HepG2 (cell line): ENCODE measurements around the gene TRIO. TPM values are rescaled to one million over a fixed set of nuclear protein-coding genes. Genes with fewer than 3 reads are reported as not detected.

Source experiments
- ATAC-seq: fragments of 200-7000 bp; cut with Tn5 transposase; 3 replicates; pipeline ENCODE4 v1.9.1; 2020; ENCODE audit warnings: mild to moderate bottlenecking, moderate library complexity
- BruUV-seq: library from RNA; stranded (reverse); fragments of 400-500 nt; replicated peaks from 2 replicates; lab custom pipeline; 2021; lab: Mats Ljungman, UMichigan
- CTCF ChIA-PET: fragments of 300-600 bp; formaldehyde crosslinking; extraction: SDS; loops from one replicate; lab custom pipeline; 2021; ENCODE audit warnings: low total read pairs, inconsistent platforms, low intra/inter-chr PET ratio; lab: Yijun Ruan, JAX
- POLR2A ChIA-PET: fragments of 350-600 bp; sonication (Branson Sonifier 250); formaldehyde crosslinking; loops from one replicate; lab custom pipeline; 2020; ENCODE audit warnings: antibody characterized with exemption, inconsistent platforms; lab: Yijun Ruan, JAX
- DNase-seq: peaks from one replicate; pipeline ENCODE4 v3.0.0-alpha.2; 2015; ENCODE audit warnings: low spot score
- FAIRE-seq: peaks from 3 replicates; lab custom pipeline; 2011; peaks lifted over from hg19 to GRCh38; lab: Jason Lieb, UNC
- H2AFZ ChIP-seq: one replicate; pipeline ENCODE4 v1.6.1; 2011; ENCODE audit warnings: low read length, inconsistent platforms
- H3K27ac ChIP-seq: fragments of 300-600 bp; 3 replicates; pipeline ENCODE4 v1.8.0; 2011; ENCODE audit warnings: mixed run types, mild to moderate bottlenecking, mixed read lengths, low read length, inconsistent platforms; ENCODE audit not compliant: insufficient read depth; ENCODE audit errors: extremely low read length
- H3K27me3 ChIP-seq, 2 experiments: fragments of 200-600 bp in 1 of 2; 2 replicates in 1 of 2; 3 replicates in 1 of 2; pipeline versions ENCODE4 v1.6.0 to v1.8.0; 2011; ENCODE audit warnings: low read length in 2 of 2, mild to moderate bottlenecking in 2 of 2, moderate library complexity in 2 of 2, inconsistent platforms in 1 of 2; ENCODE audit not compliant: insufficient read depth in 2 of 2, control insufficient read depth in 1 of 2
- H3K36me3 ChIP-seq, 2 experiments: fragments of 200-600 bp in 1 of 2; replicated peaks in 1 of 2; 2 replicates in 1 of 2; 3 replicates in 1 of 2; pipeline versions ENCODE4 v1.5.1 to v1.8.0; 2011; ENCODE audit warnings: low read length in 2 of 2, inconsistent platforms in 1 of 2; ENCODE audit not compliant: insufficient read depth in 2 of 2, control insufficient read depth in 1 of 2
- H3K4me1 ChIP-seq: 2 replicates; pipeline ENCODE4 v1.5.1; 2012; ENCODE audit warnings: low read length, inconsistent platforms; ENCODE audit not compliant: insufficient read depth
- H3K4me2 ChIP-seq: 2 replicates; pipeline ENCODE4 v1.6.0; 2011; ENCODE audit warnings: low read depth, low read length, inconsistent platforms
- H3K4me3 ChIP-seq, 3 experiments: fragments of 200-600 bp in 1 of 3; sonication (generic), shearing (Covaris generic) in 1 of 3; replicated peaks in 1 of 3; 2 replicates each; pipeline ENCODE4 v1.5.1; 2011 to 2016; ENCODE audit warnings: low read length in 3 of 3, inconsistent platforms in 2 of 3, low read depth in 2 of 3, mild to moderate bottlenecking in 2 of 3, control low read depth in 1 of 3, mixed read lengths in 1 of 3; ENCODE audit not compliant: insufficient read depth in 1 of 3
- H3K79me2 ChIP-seq: one replicate; pipeline ENCODE4 v1.6.1; 2011; ENCODE audit warnings: low read length, inconsistent platforms; ENCODE audit not compliant: insufficient read depth
- H3K9ac ChIP-seq: 2 replicates; pipeline ENCODE4 v1.6.0; 2011; ENCODE audit warnings: mild to moderate bottlenecking, low read depth, low read length, inconsistent platforms; ENCODE audit not compliant: insufficient read depth
- H3K9me3 ChIP-seq: 2 replicates; pipeline ENCODE4 v1.5.1; 2012; ENCODE audit warnings: mild to moderate bottlenecking, low read length
- H4K20me1 ChIP-seq: 2 replicates; pipeline ENCODE4 v1.6.0; 2011; ENCODE audit warnings: inconsistent platforms, mild to moderate bottlenecking, low read length, moderate library complexity; ENCODE audit not compliant: insufficient read depth
- AHDC1 ChIP-seq: sonication (generic); formaldehyde crosslinking; IDR thresholded peaks from 2 replicates; pipeline ENCODE4 v1.5.1; 2020; ENCODE audit warnings: mild to moderate bottlenecking, missing genetic modification reagents, borderline replicate concordance
- ASH2L ChIP-seq: fragments of 300-600, 200-600 bp; sonication (generic); IDR thresholded peaks from 2 replicates; pipeline ENCODE4 v1.7.0; 2017; ENCODE audit warnings: low read depth, mild to moderate bottlenecking, moderate library complexity, mixed read lengths, low read length; ENCODE audit not compliant: insufficient read length
- ERF ChIP-seq: IDR thresholded peaks from 2 replicates; pipeline ENCODE4 v1.6.1; 2018; ENCODE audit warnings: missing biosample characterization, missing genetic modification reagents
- FOXK1 ChIP-seq: sonication (generic); formaldehyde crosslinking; IDR thresholded peaks from 2 replicates; pipeline ENCODE4 v1.4.0; 2020; ENCODE audit warnings: low read depth, missing genetic modification reagents, borderline replicate concordance
- GPN1 ChIP-seq: sonication (generic); formaldehyde crosslinking; IDR thresholded peaks from 2 replicates; pipeline ENCODE4 v1.5.1; 2020; ENCODE audit warnings: missing genetic modification reagents, borderline replicate concordance
- KMT2B ChIP-seq: IDR thresholded peaks from 2 replicates; pipeline ENCODE4 v1.6.1; 2016; ENCODE audit warnings: missing genetic modification reagents, missing compliant biosample characterization
- NAIF1 ChIP-seq: sonication (generic); formaldehyde crosslinking; IDR thresholded peaks from 2 replicates; pipeline ENCODE4 v1.5.0; 2020; ENCODE audit warnings: mild to moderate bottlenecking, missing genetic modification reagents, borderline replicate concordance
- NCOA2 ChIP-seq: sonication (generic); formaldehyde crosslinking; IDR thresholded peaks from 2 replicates; pipeline ENCODE4 v1.8.0; 2022; ENCODE audit warnings: inconsistent platforms
- NCOR1 ChIP-seq: fragments of 200-600 bp; sonication (generic); IDR thresholded peaks from 2 replicates; pipeline ENCODE4 v1.7.0; 2017; ENCODE audit warnings: antibody characterized with exemption, low read length, borderline replicate concordance
- NFE2L1 ChIP-seq: sonication (generic); formaldehyde crosslinking; IDR thresholded peaks from 2 replicates; pipeline ENCODE4 v1.4.0; 2020; ENCODE audit warnings: missing genetic modification reagents, mild to moderate bottlenecking, borderline replicate concordance
- SALL1 ChIP-seq: sonication (generic); formaldehyde crosslinking; IDR thresholded peaks from 2 replicates; pipeline ENCODE4 v1.8.0; 2022; ENCODE audit warnings: mild to moderate bottlenecking, missing genetic modification reagents
- SIN3B ChIP-seq: fragments of 150-350 bp; IDR thresholded peaks from 2 replicates; pipeline ENCODE4 v1.6.1; 2014; ENCODE audit warnings: low read length
- TCF7L2 ChIP-seq: IDR thresholded peaks from 2 replicates; pipeline ENCODE4 v1.6.1; 2011; ENCODE audit warnings: mild to moderate bottlenecking, low read depth, low read length, moderate library complexity
- TEF ChIP-seq: sonication (generic); formaldehyde crosslinking; IDR thresholded peaks from 2 replicates; pipeline ENCODE4 v1.5.0; 2020; ENCODE audit warnings: missing genetic modification reagents
- ZBTB20 ChIP-seq: sonication (generic); formaldehyde crosslinking; IDR thresholded peaks from 2 replicates; pipeline ENCODE4 v1.8.1; 2023; ENCODE audit warnings: missing genetic modification reagents, low read depth, mild to moderate bottlenecking, borderline replicate concordance
- ZNF235 ChIP-seq: sonication (generic); formaldehyde crosslinking; IDR thresholded peaks from 2 replicates; pipeline ENCODE4 v1.8.1; 2023; ENCODE audit warnings: mild to moderate bottlenecking, missing genetic modification reagents, borderline replicate concordance
- ZNF326 ChIP-seq: sonication (generic); formaldehyde crosslinking; IDR thresholded peaks from 2 replicates; pipeline ENCODE4 v1.4.0; 2020; ENCODE audit warnings: missing genetic modification reagents, borderline replicate concordance
- ZNF83 ChIP-seq: sonication (generic); formaldehyde crosslinking; IDR thresholded peaks from 2 replicates; pipeline ENCODE4 v1.4.0; 2020; ENCODE audit warnings: missing genetic modification reagents, mild to moderate bottlenecking, borderline replicate concordance
- WGBS: methylation state at CpG from one replicate; pipeline ENCODE4 v1.1.6; 2017; ENCODE audit warnings: low lambda C conversion rate; 5-methylcytosine and 5-hydroxymethylcytosine counted together
- in situ Hi-C: cut with HindIII; loops from 2 replicates; pipeline ENCODE4 v1.10.0; 2017; ENCODE audit warnings: low pct_unique_long_range_greater_than_20kb; ENCODE audit not compliant: extremely low pct_ligation_motif_present
- intact Hi-C: fragments of 100-400 bp; cut with micrococcal nuclease; formaldehyde crosslinking; loops from one replicate; pipeline ENCODE4 v1.10.0; 2022; ENCODE audit not compliant: unreplicated experiment
- polyA plus RNA-seq, 8 experiments: library from polyadenylated mRNA; depleted of rRNA in 3 of 8; stranded (reverse) in 7 of 8; unstranded in 1 of 8; fragments of >200 nt; fragmentation: Illumina TruSeq in 4 of 8; extraction: Trizol in 4 of 8; gene quantifications; 2 replicates each; pipeline versions ENCODE4 v1.2.1 to v1.2.3, GENCODE V29; 2011 to 2016; ENCODE audit warnings: low read depth in 4 of 8, missing spikeins in 1 of 8, mixed read lengths in 1 of 8; ENCODE audit not compliant: insufficient read depth in 1 of 8
- total RNA-seq, 5 experiments: library from RNA; depleted of rRNA; stranded (reverse); fragments of >200 nt; fragmentation: Illumina TruSeq; extraction: Trizol; gene quantifications; 2 replicates each; pipeline ENCODE4 v1.2.3, GENCODE V29; 2016; ENCODE audit warnings: low read depth in 1 of 5

Gene TRIO
- total and polyA plus RNA-seq, 2 of the 13 experiments (the other 11 are each of a cell fraction or from before 2014, with no cell fraction given), result 45.2 to 45.9 TPM

- peak; percentile 66 for ATAC-seq
- Histone ChIP-seq H3K4me1 (peaks cover 74% of the 10 kb centered on the region), H3K4me3 (peak overlapping the region; percentile 31 to 46 (median 34)), H3K27me3 (no peaks in the 10 kb centered on the region), H3K9me3 (no peaks in the 10 kb centered on the region), H3K36me3 (no peaks in the 10 kb centered on the region), H3K27ac (peak overlapping the region; percentile 60), H3K79me2 (peaks cover 86% of the 10 kb centered on the region), H4K20me1 (no peaks in the 10 kb centered on the region), H2AFZ (no peak overlapping the region), H3K9ac (peak overlapping the region; percentile 27), H3K4me2 (peak overlapping the region; percentile 75)
- no TSS peak for BruUV-seq
- in situ Hi-C loops (no loop called here), intact Hi-C loops (loop anchor here (5.0 kb wide), 1 partner anchor 33 kb away; no protein-coding TSS in a partner anchor)
- WGBS, result 12% methylated on average over 9 of the region's 9 CpGs
- peak; percentile 64 for DNase-seq
- ChIA-PET CTCF (no interaction called here), POLR2A (no interaction called here)
- FAIRE-seq, result peak; percentile 85
- no peak for TF ChIP-seq NCOR1
- no peak for TF ChIP-seq TCF7L2
- no peak for TF ChIP-seq ZNF83 (CRISPR knock-in tag)
- peak; percentile 94; the same call in 1 of the 2 replicates for TF ChIP-seq TEF (CRISPR knock-in tag)
- no peak for TF ChIP-seq ZNF326 (CRISPR knock-in tag)
- peak; percentile 31; the same call in 1 of the 2 replicates for TF ChIP-seq ERF
- TF ChIP-seq GPN1 (CRISPR knock-in tag), result no peak
- no peak for TF ChIP-seq ZBTB20
- no peak for TF ChIP-seq NFE2L1 (CRISPR knock-in tag)
- TF ChIP-seq SALL1 (CRISPR knock-in tag), result peak; percentile 51
- no peak for TF ChIP-seq FOXK1 (CRISPR knock-in tag)
- TF ChIP-seq NAIF1 (CRISPR knock-in tag), result no peak
- peak; percentile 65; the same call in 1 of the 2 replicates for TF ChIP-seq KMT2B (CRISPR knock-in tag)
- TF ChIP-seq AHDC1, result peak; percentile 59; the same call in 1 of the 2 replicates
- peak; percentile 46 for TF ChIP-seq ASH2L
- no peak for TF ChIP-seq ZNF235 (CRISPR knock-in tag)
- peak; percentile 39; the same call in 1 of the 2 replicates for TF ChIP-seq NCOA2
- TF ChIP-seq SIN3B, result no peak
These were observed 61.7 kb downstream of the TRIO start for GRCh38 chr5:14204785-14205321.
